Non-pigmented ciliary epithelial cell (primary cell): ENCODE measurements around the gene COMT.

Experiments used
- DNase-seq: peaks from one replicate; pipeline ENCODE4 v3.0.0-alpha.2; 2010; ENCODE audit warnings: low read depth

The COMT gene

GRCh38 chr22:19994851-19995610 lies 53.5 kb downstream of the COMT start:
- no peak for DNase-seq

GRCh38 chr22:19995611-19996339 lies 54.2 kb downstream of the COMT start:
- no peak for DNase-seq

- DNase-seq = no peak
These were observed 55.3 kb downstream of the COMT start for GRCh38 chr22:19996694-19997384.

GRCh38 chr22:19997561-19998231 lies 56.1 kb downstream of the COMT start:
- DNase-seq = no peak

GRCh38 chr22:19998232-19998951 lies 56.8 kb downstream of the COMT start:
- no peak for DNase-seq

GRCh38 chr22:19998991-19999820 lies 57.6 kb downstream of the COMT start:
- no peak for DNase-seq

- DNase-seq = no peak
These were observed 58.9 kb downstream of the COMT start for GRCh38 chr22:20000246-20001081.

GRCh38 chr22:20001082-20001638 lies 59.6 kb downstream of the COMT start:
- no peak for DNase-seq

GRCh38 chr22:20002128-20002527 lies 60.6 kb downstream of the COMT start:
- no peak for DNase-seq

- DNase-seq = no peak
These were observed 61.1 kb downstream of the COMT start for GRCh38 chr22:20002636-20003035.

GRCh38 chr22:20003304-20003703 lies 61.7 kb downstream of the COMT start:
- DNase-seq = no peak

- no peak for DNase-seq
These were observed 62.9 kb downstream of the COMT start for GRCh38 chr22:20004464-20004863.

GRCh38 chr22:20008221-20008995 lies 66.8 kb downstream of the COMT start:
- DNase-seq = no peak

GRCh38 chr22:20009018-20009491 lies 67.5 kb downstream of the COMT start:
- no peak for DNase-seq

- no peak for DNase-seq
These were observed 68.2 kb downstream of the COMT start for GRCh38 chr22:20009582-20010306.

- no peak for DNase-seq
These were observed 68.9 kb downstream of the COMT start for GRCh38 chr22:20010307-20011122.
